Endothelial cell of umbilical vein (primary cell): ENCODE results near the gene LIN54. TPM values are rescaled to one million over a fixed set of nuclear protein-coding genes. Genes with fewer than 3 reads are reported as not detected.
"Not testable (repeated sequence)": the region's sequence is repeated elsewhere in the genome, so short reads cannot be mapped to it uniquely, and the experiment has no call there.

Experiments used
- BruUV-seq: library from RNA; stranded (reverse); fragments of 400-500 nt; replicated peaks from 2 replicates; lab custom pipeline; 2021; lab: Mats Ljungman, UMichigan
- CTCF ChIA-PET: fragments of 300-600, 350-600 bp; sonication (Branson Sonifier 250); formaldehyde crosslinking; loops from one replicate; lab custom pipeline; 2021; ENCODE audit warnings: antibody characterized with exemption, inconsistent platforms; lab: Charles Lee
- POLR2A ChIA-PET: fragments of 300-600, 350-600 bp; sonication (Branson Sonifier 250); formaldehyde crosslinking; loops from one replicate; lab custom pipeline; 2021; ENCODE audit warnings: antibody characterized with exemption, inconsistent platforms; lab: Charles Lee
- DNase-seq: peaks from one replicate; pipeline ENCODE4 v3.0.0-alpha.2; 2011; ENCODE audit warnings: low read depth, low spot score
- FAIRE-seq: peaks from 2 replicates; lab custom pipeline; 2011; peaks lifted over from hg19 to GRCh38; lab: Jason Lieb, UNC
- H2AFZ ChIP-seq: 2 replicates; pipeline ENCODE4 v1.6.0; 2012; ENCODE audit warnings: low read depth, low read length, control low read depth, inconsistent platforms
- H3K27ac ChIP-seq: 2 replicates; pipeline ENCODE4 v1.5.1; 2011; ENCODE audit warnings: low read depth, mild to moderate bottlenecking, control low read depth, low read length, moderate library complexity; ENCODE audit not compliant: insufficient read depth
- H3K27me3 ChIP-seq, 2 experiments: 2 replicates each; pipeline versions ENCODE4 v1.6.0 to v1.6.1; 2011; ENCODE audit warnings: low read length in 2 of 2, mixed read lengths in 1 of 2; ENCODE audit not compliant: control insufficient read depth in 2 of 2, insufficient read depth in 2 of 2
- H3K36me3 ChIP-seq, 2 experiments: 2 replicates in 1 of 2; 3 replicates in 1 of 2; pipeline ENCODE4 v1.5.1; 2011; ENCODE audit warnings: low read length in 2 of 2, mild to moderate bottlenecking in 1 of 2, moderate library complexity in 1 of 2; ENCODE audit not compliant: control insufficient read depth in 2 of 2, insufficient read depth in 2 of 2; ENCODE audit errors: extremely low read depth in 1 of 2
- H3K4me1 ChIP-seq: 3 replicates; pipeline ENCODE4 v1.5.1; 2011; ENCODE audit warnings: mild to moderate bottlenecking, low read length; ENCODE audit not compliant: control insufficient read depth, insufficient read depth; ENCODE audit errors: extremely low read depth
- H3K4me2 ChIP-seq: 2 replicates; pipeline ENCODE4 v1.6.1; 2011; ENCODE audit warnings: low read length, control low read depth, mixed read lengths; ENCODE audit not compliant: insufficient read depth
- H3K4me3 ChIP-seq, 3 experiments: fragments of 200-600 bp in 1 of 3; sonication (generic), shearing (Covaris generic) in 1 of 3; replicated peaks in 1 of 3; 2 replicates each; pipeline ENCODE4 v1.5.1; 2011 to 2016; ENCODE audit warnings: control low read depth in 3 of 3, low read length in 3 of 3, mild to moderate bottlenecking in 2 of 3, inconsistent platforms in 1 of 3, low read depth in 1 of 3, moderate library complexity in 1 of 3; ENCODE audit not compliant: insufficient read depth in 1 of 3
- H3K79me2 ChIP-seq: 2 replicates; pipeline ENCODE4 v1.6.0; 2012; ENCODE audit warnings: low read length, inconsistent platforms; ENCODE audit not compliant: control insufficient read depth, insufficient read depth
- H3K9ac ChIP-seq: replicated peaks from 2 replicates; pipeline ENCODE3; 2011; ENCODE audit warnings: low read length, control low read depth; ENCODE audit not compliant: insufficient read depth; ENCODE audit errors: extremely low read depth
- H3K9me1 ChIP-seq: replicated peaks from 3 replicates; pipeline ENCODE4 v1.6.0; 2011; ENCODE audit warnings: mild to moderate bottlenecking, low read length; ENCODE audit not compliant: control insufficient read depth, insufficient read depth; ENCODE audit errors: extremely low read depth
- H3K9me3 ChIP-seq: replicated peaks from 2 replicates; pipeline ENCODE4 v1.5.1; 2012; ENCODE audit warnings: low read length, inconsistent platforms; ENCODE audit not compliant: control insufficient read depth, insufficient read depth
- H4K20me1 ChIP-seq: replicated peaks from 2 replicates; pipeline ENCODE3; 2011; ENCODE audit warnings: mild to moderate bottlenecking, low read length; ENCODE audit not compliant: control insufficient read depth, insufficient read depth; ENCODE audit errors: extremely low read depth
- CTCF ChIP-seq, 2 donors: IDR thresholded peaks; 1 replicate in 1 of 2; 2 replicates in 1 of 2; pipeline ENCODE4 v1.5.1; 2011; ENCODE audit warnings: low read length in 2 of 2, mild to moderate bottlenecking in 2 of 2, moderate library complexity in 2 of 2, control low read depth in 1 of 2, inconsistent platforms in 1 of 2, low read depth in 1 of 2; ENCODE audit not compliant: insufficient read depth in 1 of 2; ENCODE audit errors: extremely low read depth in 1 of 2
- GATA2 ChIP-seq: IDR thresholded peaks from 2 replicates; pipeline ENCODE4 v1.7.0; 2011; ENCODE audit warnings: low read depth, mild to moderate bottlenecking, moderate library complexity, mixed read lengths, low read length; ENCODE audit not compliant: insufficient read length, insufficient read depth
- JUN ChIP-seq: IDR thresholded peaks from 2 replicates; pipeline ENCODE4 v1.6.1; 2011; ENCODE audit warnings: borderline replicate concordance, low read depth; ENCODE audit not compliant: insufficient read length, insufficient read depth
- POLR2A ChIP-seq: IDR thresholded peaks from 2 replicates; pipeline ENCODE4 v1.6.1; 2012; ENCODE audit warnings: low read depth, mild to moderate bottlenecking, control low read depth, low read length
- POLR2AphosphoS5 ChIP-seq: IDR thresholded peaks from 2 replicates; pipeline ENCODE4 v1.6.1; 2012; ENCODE audit warnings: low read depth, mild to moderate bottlenecking, control low read depth, low read length, moderate library complexity; ENCODE audit not compliant: insufficient read depth
- dilution Hi-C: fragments of 300-500 bp; cut with MboI; formaldehyde crosslinking; loops from one replicate; pipeline ENCODE4 v1.15.0; 2019; ENCODE audit warnings: low sequenced_read_pairs; ENCODE audit not compliant: extremely low pct_ligation_motif_present
- intact Hi-C: fragments of 100-400 bp; cut with micrococcal nuclease; formaldehyde crosslinking; loops from one replicate; pipeline ENCODE4 v1.10.0; 2022
- polyA plus RNA-seq, 4 experiments: library from polyadenylated mRNA; depleted of rRNA in 3 of 4; stranded (reverse) in 3 of 4; unstranded in 1 of 4; fragments of >200 nt; gene quantifications; 2 replicates each; pipeline versions ENCODE4 v1.2.1 to v1.2.3, GENCODE V29; 2011 to 2012; ENCODE audit warnings: missing spikeins in 1 of 4
- total RNA-seq: library from RNA; stranded (reverse); gene quantifications from 2 replicates; pipeline ENCODE4 v1.2.3, GENCODE V29; 2021

The LIN54 gene
- total and polyA plus RNA-seq, 2 donors (not counting 3 experiments of a cell fraction or from before 2014, with no cell fraction given), result 6.2 to 15.7 TPM

GRCh38 chr4:83043801-83044407 is 33.3 kb upstream of the LIN54 start:
- H3K79me2 ChIP-seq, result peaks cover 45% of the 10 kb centered on the region
- no peak overlapping the region for H3K27ac ChIP-seq
- H3K9ac ChIP-seq, result no peak overlapping the region
- no peaks in the 10 kb centered on the region for H3K27me3 ChIP-seq
- H3K4me2 ChIP-seq, result no peak overlapping the region
- POLR2A ChIA-PET, result no interaction called here
- no peak for DNase-seq
- no peak for FAIRE-seq
- CTCF ChIA-PET, result no interaction called here
- H2AFZ ChIP-seq, result no peak overlapping the region
- no peaks in the 10 kb centered on the region for H3K9me1 ChIP-seq
- dilution Hi-C loops (no loop called here), intact Hi-C loops (no loop called here)
- H3K4me1 ChIP-seq, result no peaks in the 10 kb centered on the region
- no peak overlapping the region for H3K4me3 ChIP-seq
- H4K20me1 ChIP-seq, result no peaks in the 10 kb centered on the region
- H3K36me3 ChIP-seq, result no peaks in the 10 kb centered on the region
- no TSS peak for BruUV-seq
- no peaks in the 10 kb centered on the region for H3K9me3 ChIP-seq
- no peak for TF ChIP-seq CTCF (IDR thresholded peaks at IDR 0.05; ENCODE audit: extremely low read depth in 1 of 2, insufficient read depth in 1 of 2, low read depth in 1 of 2, low read length in 2 of 2)
- TF ChIP-seq POLR2A, result no peak
- no peak for TF ChIP-seq JUN
- TF ChIP-seq POLR2AphosphoS5, result no peak
- TF ChIP-seq GATA2, result no peak

- not testable (repeated sequence) for FAIRE-seq
- POLR2A ChIA-PET, result interaction anchor here (0.7 kb wide), 1 partner anchor 11 kb away, joined by 3 read pairs; no protein-coding TSS in a partner anchor
These were observed 32.5 kb upstream of the LIN54 start for GRCh38 chr4:83043157-83043556.

More at GRCh38 chr4:83043157-83043556, 32.5 kb upstream of the LIN54 start:
- H3K36me3 ChIP-seq, DNase-seq, dilution Hi-C loops, CTCF ChIA-PET, H3K27ac ChIP-seq, H3K4me1 ChIP-seq, H3K9me3 ChIP-seq, H2AFZ ChIP-seq, H4K20me1 ChIP-seq, H3K4me3 ChIP-seq, H3K9ac ChIP-seq, intact Hi-C loops, H3K27me3 ChIP-seq, H3K9me1 ChIP-seq, H3K4me2 ChIP-seq, BruUV-seq: not testable (repeated sequence)
- H3K79me2 ChIP-seq, result peaks cover 52% of the 10 kb centered on the region
